ENCODE measurements around the gene SH2D4B.

SH2D4B gene

GRCh38 chr10:80590585-80591125, 53.0 kb downstream of the SH2D4B start:
- no peak for DNase-seq (ENCODE audit: low spot score)

GRCh38 chr10:80596391-80597257, 58.9 kb downstream of the SH2D4B start:
- peak; percentile 55 for DNase-seq (ENCODE audit: low spot score)

GRCh38 chr10:80598084-80598798, 60.5 kb downstream of the SH2D4B start:
- DNase-seq (ENCODE audit: low spot score), result no peak

- no peak for DNase-seq (ENCODE audit: low spot score)
Measured at GRCh38 chr10:80598951-80599350, 61.2 kb downstream of the SH2D4B start.

- DNase-seq (ENCODE audit: low spot score), result no peak
Measured at GRCh38 chr10:80599424-80599847, 61.7 kb downstream of the SH2D4B start.

- DNase-seq (ENCODE audit: low spot score), result no peak
Measured at GRCh38 chr10:80600256-80600655, 62.6 kb downstream of the SH2D4B start.

- no peak for DNase-seq (ENCODE audit: low spot score)
Measured at GRCh38 chr10:80602881-80603280, 65.2 kb downstream of the SH2D4B start.

GRCh38 chr10:80603516-80603915, 65.8 kb downstream of the SH2D4B start:
- DNase-seq (ENCODE audit: low spot score), result no peak

- DNase-seq (ENCODE audit: low spot score), result no peak
Measured at GRCh38 chr10:80608706-80609105, 71.0 kb downstream of the SH2D4B start.

GRCh38 chr10:80609331-80609730, 71.6 kb downstream of the SH2D4B start:
- no peak for DNase-seq (ENCODE audit: low spot score)

- DNase-seq (ENCODE audit: low spot score), result no peak
Measured at GRCh38 chr10:80611481-80612185, 73.9 kb downstream of the SH2D4B start.

- DNase-seq (ENCODE audit: low spot score), result no peak
Measured at GRCh38 chr10:80612261-80612660, 74.6 kb downstream of the SH2D4B start.

GRCh38 chr10:80613466-80614170, 75.9 kb downstream of the SH2D4B start:
- no peak for DNase-seq (ENCODE audit: low spot score)

- no peak for DNase-seq (ENCODE audit: low spot score)
Measured at GRCh38 chr10:80614576-80615416, 77.1 kb downstream of the SH2D4B start.

- DNase-seq (ENCODE audit: low spot score), result no peak
Measured at GRCh38 chr10:80617807-80618206, 80.1 kb downstream of the SH2D4B start.

- no peak for DNase-seq (ENCODE audit: low spot score)
Measured at GRCh38 chr10:80619036-80619435, 81.3 kb downstream of the SH2D4B start.

- DNase-seq (ENCODE audit: low spot score), result no peak
Measured at GRCh38 chr10:80622153-80622552, 84.5 kb downstream of the SH2D4B start.

- no peak for DNase-seq (ENCODE audit: low spot score)
Measured at GRCh38 chr10:80630324-80630723, 92.6 kb downstream of the SH2D4B start.

GRCh38 chr10:80632742-80633141, 95.0 kb downstream of the SH2D4B start:
- DNase-seq (ENCODE audit: low spot score), result no peak

GRCh38 chr10:80633383-80633860, 95.7 kb downstream of the SH2D4B start:
- DNase-seq (ENCODE audit: low spot score), result no peak

- no peak for DNase-seq (ENCODE audit: low spot score)
Measured at GRCh38 chr10:80633910-80634309, 96.2 kb downstream of the SH2D4B start.

Data from HuH-7.5 (cell line).